GM21526 (cell line): ENCODE measurements around the gene CYP4X1.
"Not testable (repeated sequence)": the region's sequence is repeated elsewhere in the genome, so short reads cannot be mapped to it uniquely, and the experiment has no call there.

Experiments used
- ATAC-seq: cut with Tn5 transposase; IDR thresholded peaks from one replicate; pipeline ENCODE4 v1.9.1; 2021; ENCODE audit warnings: moderate library complexity; ENCODE audit not compliant: unreplicated experiment, low FRiP score

CYP4X1 gene

GRCh38 chr1:47023268-47024140 is at the start of gene CYP4X1:
CYP4X1 (plus strand) TSS chr1:47023669; CDS start chr1:47023818, 149 bp downstream.
- ATAC-seq: no peak

- ATAC-seq: no peak
These were observed 40.2 kb upstream of the CYP4X1 start for GRCh38 chr1:46983166-46983829.

GRCh38 chr1:46983830-46984586 is 39.5 kb upstream of the CYP4X1 start:
- ATAC-seq: no peak

GRCh38 chr1:46990541-46990940 is 32.9 kb upstream of the CYP4X1 start:
- not testable (repeated sequence) for ATAC-seq

GRCh38 chr1:46991083-46991923 is 32.2 kb upstream of the CYP4X1 start:
- no peak for ATAC-seq

- ATAC-seq: no peak
These were observed 26.7 kb upstream of the CYP4X1 start for GRCh38 chr1:46996659-46997281.

GRCh38 chr1:47002211-47002610 is 21.3 kb upstream of the CYP4X1 start:
- no peak for ATAC-seq

GRCh38 chr1:47003896-47004403 is 19.5 kb upstream of the CYP4X1 start:
- no peak for ATAC-seq

- not testable (repeated sequence) for ATAC-seq
These were observed 17.0 kb upstream of the CYP4X1 start for GRCh38 chr1:47006437-47006836.

GRCh38 chr1:47013293-47013692 is 10.2 kb upstream of the CYP4X1 start:
- no peak for ATAC-seq

GRCh38 chr1:47021070-47021469 is 2.4 kb upstream of the CYP4X1 start:
- no peak for ATAC-seq

- ATAC-seq: no peak
These were observed 802 bp downstream of the CYP4X1 start for GRCh38 chr1:47024141-47024801.

GRCh38 chr1:47030170-47030805 is 6.8 kb downstream of the CYP4X1 start:
- no peak for ATAC-seq

GRCh38 chr1:47031059-47031458 is 7.6 kb downstream of the CYP4X1 start:
- ATAC-seq: no peak

GRCh38 chr1:47031585-47031984 is 8.1 kb downstream of the CYP4X1 start:
- no peak for ATAC-seq

- no peak for ATAC-seq
These were observed 13.3 kb downstream of the CYP4X1 start for GRCh38 chr1:47036764-47037163.

GRCh38 chr1:47059376-47059775 is 35.9 kb downstream of the CYP4X1 start:
- ATAC-seq: no peak

- no peak for ATAC-seq
These were observed 43.7 kb downstream of the CYP4X1 start, which contains the start of gene CYP4Z1 for GRCh38 chr1:47067097-47067594. CYP4Z1 (plus strand) TSS chr1:47067231; CDS start chr1:47067491, 260 bp downstream.
